ENCODE results near the gene PHETA1.

GRCh38 chr12:111349748-111350520 is 19.0 kb downstream of the PHETA1 start:
- TF ChIP-seq HCFC1 (IDR thresholded peaks at IDR 0.05; ENCODE audit: low read depth, low read length) (no peak), CEBPZ (IDR thresholded peaks at IDR 0.05; ENCODE audit: low read length) (no peak), POLR2AphosphoS5 (IDR thresholded peaks at IDR 0.05; ENCODE audit: low read depth, low read length) (no peak), PBX3 (CRISPR knock-in tag; IDR thresholded peaks at IDR 0.05; ENCODE audit: borderline replicate concordance) (no peak), CTCF (CRISPR knock-in tag; IDR thresholded peaks at IDR 0.05) (no peak), REST (IDR thresholded peaks at IDR 0.05; ENCODE audit: borderline replicate concordance in 1 of 2, low read depth in 1 of 2, low read length in 2 of 2) (no peak), JUNB (CRISPR knock-in tag; IDR thresholded peaks at IDR 0.05; ENCODE audit: borderline replicate concordance) (no peak), SIN3A (IDR thresholded peaks at IDR 0.05; ENCODE audit: borderline replicate concordance, low read depth, low read length) (no peak), FOXK2 (IDR thresholded peaks at IDR 0.05) (no peak), MAFK (conservative IDR thresholded peaks at IDR 0.05 in 1 of 2, IDR thresholded peaks at IDR 0.05 in 1 of 2; ENCODE audit: low read length in 2 of 2) (no peak), ZSCAN30 (CRISPR knock-in tag; IDR thresholded peaks at IDR 0.05) (no peak), PREB (CRISPR knock-in tag; IDR thresholded peaks at IDR 0.05) (no peak), BRCA1 (CRISPR knock-in tag; IDR thresholded peaks at IDR 0.05) (no peak), TAF1 (CRISPR knock-in tag; IDR thresholded peaks at IDR 0.05) (no peak)
